Right ventricle myocardium superior (tissue), 1 donor: ENCODE results near the gene GPRASP1. TPM values are rescaled to one million over a fixed set of nuclear protein-coding genes. Genes with fewer than 3 reads are reported as not detected.

ENCODE experiments used
- ATAC-seq: fragments of 200-7000 bp; cut with Tn5 transposase; one replicate; pipeline ENCODE4 v1.9.1; 2020; ENCODE audit warnings: mild to moderate bottlenecking; ENCODE audit not compliant: poor library complexity
- DNase-seq: peaks from one replicate; pipeline ENCODE4 v3.0.0-alpha.2; 2020
- intact Hi-C: fragments of 100-400 bp; cut with DNase I; formaldehyde crosslinking; loops from one replicate; pipeline ENCODE4 v1.11.2; 2022
- total RNA-seq: library from RNA; stranded (reverse); fragmentation: NEBNext Ultra II Directional; extraction: Animal tissue kit (Norgen Biotek cat#: 25700); gene quantifications from one replicate; pipeline ENCODE4 v1.2.1, GENCODE V29; 2021
- donor health status: DM: no; HTN: yes; CAD: no; lungs with severe emphysema.

GPRASP1 gene
- total RNA-seq, 1 donor from 2014 or later = 3.8 TPM

- DNase-seq (no peak), ATAC-seq (no peak)
- intact Hi-C loops = no loop called here
Measured at GRCh38 chrX:102684772-102685520, 33.7 kb downstream of the GPRASP1 start.

- intact Hi-C loops = no loop called here
- DNase-seq (no peak), ATAC-seq (no peak)
Measured at GRCh38 chrX:102694749-102695148, 43.5 kb downstream of the GPRASP1 start.

- ATAC-seq (no peak), DNase-seq (no peak)
- intact Hi-C loops = no loop called here
Measured at GRCh38 chrX:102696306-102696705, 45.0 kb downstream of the GPRASP1 start.

- DNase-seq = no peak
- intact Hi-C loops = no loop called here
- no peak for ATAC-seq
Measured at GRCh38 chrX:102697494-102697893, 46.2 kb downstream of the GPRASP1 start.

Other genes starting within 250 kb of the GPRASP1 start
- gene NXF2B, start 211.5 kb upstream of the GPRASP1 start, total RNA-seq = not detected
- gene TCP11X2, start 179.7 kb upstream of the GPRASP1 start, total RNA-seq = not detected
- gene TMSB15A, start 134.7 kb upstream of the GPRASP1 start, total RNA-seq = not detected
- 3.1 TPM for gene ARMCX5, start 52.0 kb upstream of the GPRASP1 start, total RNA-seq
- gene GPRASP2, start 61.0 kb downstream of the GPRASP1 start, total RNA-seq = 11.1 TPM
- gene GPRASP3, start 69.3 kb downstream of the GPRASP1 start, total RNA-seq = 4.8 TPM